Mucosa of stomach (tissue), 1 donor: Measurements from ENCODE around the gene FRY.
"Not testable (repeated sequence)": the region's sequence is repeated elsewhere in the genome, so short reads cannot be mapped to it uniquely, and the experiment has no call there.

Experiments
- H3K27me3 ChIP-seq: one replicate; pipeline ENCODE4 v1.7.0; 2013; ENCODE audit warnings: mild to moderate bottlenecking, low read length; ENCODE audit not compliant: control insufficient read depth, insufficient read depth
- H3K36me3 ChIP-seq: one replicate; pipeline ENCODE4 v1.7.0; 2013; ENCODE audit warnings: low read length; ENCODE audit not compliant: control insufficient read depth, insufficient read depth
- H3K4me1 ChIP-seq: one replicate; pipeline ENCODE4 v1.7.0; 2013; ENCODE audit warnings: mild to moderate bottlenecking, low read length; ENCODE audit not compliant: control insufficient read depth, insufficient read depth
- H3K4me3 ChIP-seq: one replicate; pipeline ENCODE4 v1.7.0; 2013; ENCODE audit warnings: low read length
- H3K9ac ChIP-seq: one replicate; pipeline ENCODE4 v1.7.0; 2013; ENCODE audit warnings: mild to moderate bottlenecking, low read length, moderate library complexity
- H3K9me3 ChIP-seq: one replicate; pipeline ENCODE4 v1.7.0; 2013; ENCODE audit warnings: mild to moderate bottlenecking, low read length, moderate library complexity; ENCODE audit not compliant: control insufficient read depth
- donor health status: Pancreatic carcinoma.

Gene FRY

GRCh38 chr13:32045982-32046785 is 14.6 kb downstream of the FRY start:
- no peaks in the 10 kb centered on the region for H3K27me3 ChIP-seq
- no peaks in the 10 kb centered on the region for H3K36me3 ChIP-seq
- no peaks in the 10 kb centered on the region for H3K9me3 ChIP-seq
- no peak overlapping the region for H3K4me3 ChIP-seq
- peaks cover 43% of the 10 kb centered on the region for H3K4me1 ChIP-seq
- no peak overlapping the region for H3K9ac ChIP-seq

- Histone ChIP-seq H3K9ac (no peak overlapping the region), H3K9me3 (no peaks in the 10 kb centered on the region), H3K4me1 (peaks cover 43% of the 10 kb centered on the region), H3K36me3 (no peaks in the 10 kb centered on the region), H3K27me3 (no peaks in the 10 kb centered on the region), H3K4me3 (no peak overlapping the region)
Measured at GRCh38 chr13:32047088-32047487, 15.5 kb downstream of the FRY start.

GRCh38 chr13:32047793-32048192 is 16.2 kb downstream of the FRY start:
- Histone ChIP-seq H3K36me3 (no peaks in the 10 kb centered on the region), H3K4me1 (peaks cover 37% of the 10 kb centered on the region), H3K9ac (no peak overlapping the region), H3K27me3 (no peaks in the 10 kb centered on the region), H3K4me3 (no peak overlapping the region), H3K9me3 (no peaks in the 10 kb centered on the region)

- Histone ChIP-seq H3K9me3 (no peaks in the 10 kb centered on the region), H3K36me3 (no peaks in the 10 kb centered on the region), H3K4me1 (peaks cover 37% of the 10 kb centered on the region), H3K9ac (no peak overlapping the region), H3K4me3 (no peak overlapping the region), H3K27me3 (no peaks in the 10 kb centered on the region)
Measured at GRCh38 chr13:32048816-32049215, 17.2 kb downstream of the FRY start.

GRCh38 chr13:32051156-32051555 is 19.6 kb downstream of the FRY start:
- no peaks in the 10 kb centered on the region for H3K36me3 ChIP-seq
- peaks cover 32% of the 10 kb centered on the region for H3K4me1 ChIP-seq
- H3K4me3 ChIP-seq: no peak overlapping the region
- H3K9me3 ChIP-seq: no peaks in the 10 kb centered on the region
- no peak overlapping the region for H3K9ac ChIP-seq
- H3K27me3 ChIP-seq: no peaks in the 10 kb centered on the region

GRCh38 chr13:32056316-32056715 is 24.7 kb downstream of the FRY start:
- H3K4me1 ChIP-seq: peaks cover 3% of the 10 kb centered on the region
- H3K4me3 ChIP-seq: no peak overlapping the region
- no peaks in the 10 kb centered on the region for H3K9me3 ChIP-seq
- H3K27me3 ChIP-seq: no peaks in the 10 kb centered on the region
- no peak overlapping the region for H3K9ac ChIP-seq
- H3K36me3 ChIP-seq: no peaks in the 10 kb centered on the region

GRCh38 chr13:32057325-32057724 is 25.8 kb downstream of the FRY start:
- not testable (repeated sequence) for H3K4me3 ChIP-seq, H3K36me3 ChIP-seq, H3K27me3 ChIP-seq, H3K9me3 ChIP-seq, H3K4me1 ChIP-seq, H3K9ac ChIP-seq

- no peak overlapping the region for H3K4me3 ChIP-seq
- no peaks in the 10 kb centered on the region for H3K9me3 ChIP-seq
- H3K9ac ChIP-seq: no peak overlapping the region
- H3K27me3 ChIP-seq: no peaks in the 10 kb centered on the region
- H3K4me1 ChIP-seq: peaks cover 9% of the 10 kb centered on the region
- no peaks in the 10 kb centered on the region for H3K36me3 ChIP-seq
Measured at GRCh38 chr13:32059511-32059984, 28.0 kb downstream of the FRY start.

GRCh38 chr13:32060401-32060878 is 28.9 kb downstream of the FRY start:
- no peak overlapping the region for H3K9ac ChIP-seq
- peaks cover 9% of the 10 kb centered on the region for H3K4me1 ChIP-seq
- no peaks in the 10 kb centered on the region for H3K36me3 ChIP-seq
- no peak overlapping the region for H3K4me3 ChIP-seq
- H3K27me3 ChIP-seq: no peaks in the 10 kb centered on the region
- no peaks in the 10 kb centered on the region for H3K9me3 ChIP-seq

- no peak overlapping the region for H3K4me3 ChIP-seq
- no peaks in the 10 kb centered on the region for H3K9me3 ChIP-seq
- H3K9ac ChIP-seq: no peak overlapping the region
- H3K27me3 ChIP-seq: no peaks in the 10 kb centered on the region
- H3K4me1 ChIP-seq: peaks cover 9% of the 10 kb centered on the region
- H3K36me3 ChIP-seq: no peaks in the 10 kb centered on the region
Measured at GRCh38 chr13:32063619-32064233, 32.2 kb downstream of the FRY start.

- no peak overlapping the region for H3K9ac ChIP-seq
Measured at GRCh38 chr13:32067149-32067961, 35.8 kb downstream of the FRY start.

GRCh38 chr13:32068255-32068654 is 36.7 kb downstream of the FRY start:
- H3K27me3 ChIP-seq: no peaks in the 10 kb centered on the region

More at GRCh38 chr13:32067149-32067961, 35.8 kb downstream of the FRY start:
- Histone ChIP-seq H3K9me3 (no peaks in the 10 kb centered on the region), H3K4me3 (no peak overlapping the region), H3K27me3 (no peaks in the 10 kb centered on the region), H3K36me3 (no peaks in the 10 kb centered on the region), H3K4me1 (peaks cover under 1% of the 10 kb centered on the region)

More at GRCh38 chr13:32068255-32068654, 36.7 kb downstream of the FRY start:
- H3K36me3 ChIP-seq: no peaks in the 10 kb centered on the region
- H3K4me1 ChIP-seq: peaks cover 9% of the 10 kb centered on the region
- no peak overlapping the region for H3K4me3 ChIP-seq
- H3K9ac ChIP-seq: no peak overlapping the region
- no peaks in the 10 kb centered on the region for H3K9me3 ChIP-seq
